Gastrocnemius medialis (tissue), 4 donors: ENCODE results near the gene CARMIL3.
"Not testable (repeated sequence)": the region's sequence is repeated elsewhere in the genome, so short reads cannot be mapped to it uniquely, and the experiment has no call there.

Source experiments
- CTCF ChIP-seq, 5 experiments: fragments of 450-650 bp in 3 of 5; fragments of 200-600 bp in 2 of 5; sonication (generic) in 2 of 5; IDR thresholded peaks in 4 of 5; conservative IDR thresholded peaks in 1 of 5; 1 replicate in 4 of 5; 2 replicates in 1 of 5; pipeline ENCODE4 v1.5.1; 2016 to 2019; ENCODE audit warnings: antibody characterized with exemption in 5 of 5, mild to moderate bottlenecking in 3 of 5, moderate library complexity in 3 of 5
- POLR2A ChIP-seq, 2 donors: fragments of 450-650 bp; IDR thresholded peaks; one replicate each; pipeline ENCODE4 v1.6.1; 2017; ENCODE audit warnings: antibody characterized with exemption in 2 of 2, mild to moderate bottlenecking in 2 of 2, moderate library complexity in 2 of 2

DNA sequence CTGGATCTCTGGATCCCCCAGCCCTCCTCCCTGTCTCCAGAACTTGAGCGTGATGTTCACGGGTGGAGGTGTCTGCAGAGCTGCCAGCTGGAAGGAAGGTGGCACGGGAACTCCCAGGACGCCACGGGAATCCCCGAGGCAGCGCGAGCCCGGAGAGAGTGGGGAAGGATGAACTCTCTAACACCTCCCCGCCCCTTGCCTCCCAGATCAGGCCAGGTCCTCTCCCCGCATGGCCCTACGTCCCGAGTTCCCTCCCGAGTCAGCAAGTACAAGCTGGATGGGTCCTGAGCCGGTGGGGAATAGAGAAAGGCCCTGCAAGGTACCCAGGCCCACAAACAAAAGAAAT is 45.4 kb upstream of the CARMIL3 start:
- TF ChIP-seq CTCF (IDR thresholded peaks at IDR 0.05 in 4 of 5, conservative IDR thresholded peaks at IDR 0.05 in 1 of 5); POLR2A (IDR thresholded peaks at IDR 0.05): not testable (repeated sequence)
